OCI-LY7 (cell line): ENCODE data around the gene GNG5. TPM values are rescaled to one million over a fixed set of nuclear protein-coding genes. Genes with fewer than 3 reads are reported as not detected.
"Not testable (repeated sequence)": the region's sequence is repeated elsewhere in the genome, so short reads cannot be mapped to it uniquely, and the experiment has no call there.

ENCODE experiments used
- BruUV-seq: library from RNA; stranded (reverse); fragments of 400-500 nt; replicated peaks from 2 replicates; lab custom pipeline; 2021; lab: Mats Ljungman, UMichigan
- CTCF ChIA-PET: fragments of 300-600 bp; sonication (Branson Sonifier 250); formaldehyde crosslinking; loops from one replicate; lab custom pipeline; 2022; ENCODE audit warnings: antibody characterized with exemption; ENCODE audit not compliant: unreplicated experiment; lab: Charles Lee
- POLR2A ChIA-PET: fragments of 300-600 bp; sonication (Branson Sonifier 250); formaldehyde crosslinking; loops from one replicate; lab custom pipeline; 2022; ENCODE audit warnings: antibody characterized with exemption; lab: Charles Lee
- DNase-seq: peaks from one replicate; pipeline ENCODE4 v3.0.0-alpha.2; 2015; ENCODE audit warnings: low spot score
- H2AFZ ChIP-seq: fragments of 200-600 bp; sonication (generic), shearing (Covaris generic); 2 replicates; pipeline ENCODE4 v1.6.1; 2014; ENCODE audit warnings: mild to moderate bottlenecking, antibody characterized with exemption, low read length, moderate library complexity
- H3K27ac ChIP-seq: fragments of 200-600 bp; sonication (generic); 2 replicates; pipeline ENCODE4 v1.5.1; 2014; ENCODE audit warnings: mixed run types, low read depth, mild to moderate bottlenecking, moderate library complexity, low read length, inconsistent platforms; ENCODE audit not compliant: poor library complexity, severe bottlenecking
- H3K36me3 ChIP-seq: fragments of 200-600 bp; sonication (generic); 2 replicates; pipeline ENCODE4 v1.6.1; 2014; ENCODE audit warnings: mild to moderate bottlenecking, antibody characterized with exemption, low read length, moderate library complexity, mixed read lengths; ENCODE audit not compliant: insufficient read depth
- H3K4me1 ChIP-seq: fragments of 200-600 bp; sonication (generic); 2 replicates; pipeline ENCODE4 v1.5.1; 2014; ENCODE audit warnings: mild to moderate bottlenecking, low read length; ENCODE audit not compliant: insufficient read depth, poor library complexity, severe bottlenecking
- H3K4me2 ChIP-seq: fragments of 200-600 bp; sonication (generic); 2 replicates; pipeline ENCODE4 v1.6.1; 2014; ENCODE audit warnings: mild to moderate bottlenecking, low read length
- H3K4me3 ChIP-seq: fragments of 200-600 bp; sonication (generic); 2 replicates; pipeline ENCODE4 v1.5.1; 2014; ENCODE audit warnings: mild to moderate bottlenecking, low read depth, low read length; ENCODE audit not compliant: poor library complexity, severe bottlenecking
- H3K79me2 ChIP-seq: fragments of 200-600 bp; sonication (generic); 2 replicates; pipeline ENCODE4 v1.6.1; 2016; ENCODE audit warnings: low read depth, mild to moderate bottlenecking, low read length, moderate library complexity, mixed read lengths; ENCODE audit not compliant: insufficient read depth
- H3K9me2 ChIP-seq: fragments of 200-600 bp; sonication (generic); 2 replicates; pipeline ENCODE4 v1.6.1; 2016; ENCODE audit warnings: mild to moderate bottlenecking, low read length, mixed read lengths; ENCODE audit not compliant: insufficient read depth
- H3K9me3 ChIP-seq: fragments of 200-600 bp; sonication (generic); 2 replicates; pipeline ENCODE4 v1.6.1; 2014; ENCODE audit warnings: mild to moderate bottlenecking, mixed run types, low read length, mixed read lengths
- H4K20me1 ChIP-seq: fragments of 200-600 bp; sonication (generic); 2 replicates; pipeline ENCODE4 v1.6.1; 2014; ENCODE audit warnings: mild to moderate bottlenecking, antibody characterized with exemption, low read length, moderate library complexity, mixed read lengths; ENCODE audit not compliant: insufficient read depth
- CTCF ChIP-seq: fragments of 200-600 bp; sonication (generic); conservative IDR thresholded peaks from 2 replicates; pipeline ENCODE4 v1.5.1; 2014; ENCODE audit warnings: mild to moderate bottlenecking, antibody characterized with exemption, low read length, moderate library complexity, mixed read lengths
- EZH2phosphoT487 ChIP-seq: fragments of 200-600 bp; sonication (generic); IDR thresholded peaks from 2 replicates; pipeline ENCODE4 v1.6.1; 2018; ENCODE audit warnings: low read depth, borderline replicate concordance, mild to moderate bottlenecking, mixed run types, antibody characterized with exemption, low read length, moderate library complexity, mixed read lengths
- intact Hi-C: fragments of 100-400 bp; cut with micrococcal nuclease; formaldehyde crosslinking; loops from one replicate; pipeline ENCODE4 v1.10.0; 2022; ENCODE audit not compliant: unreplicated experiment
- total RNA-seq, 2 experiments: library from RNA; depleted of rRNA in 1 of 2; stranded (reverse); fragments of >200 nt in 1 of 2; shearing (Covaris generic) in 1 of 2; gene quantifications; 2 replicates each; pipeline ENCODE4 v1.2.3, GENCODE V29; 2014 to 2022

GNG5 gene
- total RNA-seq, 2 experiments from 2014 or later = 45.1 to 115 TPM

GRCh38 chr1:84508510-84508909 is 2.1 kb upstream of the GNG5 start:
- Histone ChIP-seq H3K4me2 (no peak overlapping the region), H2AFZ (no peak overlapping the region), H3K4me3 (no peak overlapping the region), H3K36me3 (peaks cover 13% of the 10 kb centered on the region), H3K9me2 (no peaks in the 10 kb centered on the region), H3K79me2 (peaks cover 35% of the 10 kb centered on the region), H3K4me1 (peaks cover 26% of the 10 kb centered on the region), H4K20me1 (peaks cover 18% of the 10 kb centered on the region), H3K27ac (no peak overlapping the region), H3K9me3 (peaks cover 12% of the 10 kb centered on the region)
- TF ChIP-seq EZH2phosphoT487 (no peak), CTCF (no peak)
- DNase-seq = no peak
- no TSS peak for BruUV-seq
- CTCF ChIA-PET = no interaction called here
- POLR2A ChIA-PET = interaction anchor here (0.8 to 1.4 kb wide), 4 partner anchors 8 to 66 kb away, joined by 3 to 6 read pairs (median 4); partner anchors contain the start of gene CTBS
- intact Hi-C loops = loop anchor here (5.0 to 10.0 kb wide), 2 partner anchors 236 to 744 kb away; no protein-coding TSS in a partner anchor

- peaks cover 24% of the 10 kb centered on the region for H4K20me1 ChIP-seq
- H3K4me2 ChIP-seq = peak overlapping the region; percentile 79
- BruUV-seq, DNase-seq, CTCF ChIA-PET, H3K9me2 ChIP-seq: not testable (repeated sequence)
- H2AFZ ChIP-seq = peak overlapping the region; percentile 86
- H3K9me3 ChIP-seq = peaks cover 12% of the 10 kb centered on the region
- POLR2A ChIA-PET = interaction anchor here (0.6 to 1.1 kb wide), 3 partner anchors 10 to 231 kb away, joined by 3 to 5 read pairs (median 4); no protein-coding TSS in a partner anchor
- peak overlapping the region; percentile 87 for H3K27ac ChIP-seq
- peaks cover 19% of the 10 kb centered on the region for H3K36me3 ChIP-seq
- intact Hi-C loops = loop anchor here (2.0 to 10.0 kb wide), 6 partner anchors 29 to 743 kb away; partner anchors contain the start of genes PRKACB, RPF1 and SAMD13
- peaks cover 32% of the 10 kb centered on the region for H3K4me1 ChIP-seq
- peak overlapping the region; percentile 91 for H3K4me3 ChIP-seq
- H3K79me2 ChIP-seq = peaks cover 41% of the 10 kb centered on the region
These were observed 1.5 kb upstream of the GNG5 start for GRCh38 chr1:84507887-84508286.

- ChIA-PET POLR2A (interaction anchor here (0.6 to 4.4 kb wide), 16 partner anchors 11 to 769 kb away, joined by 3 to 43 read pairs (median 4); partner anchors contain the start of genes CTBS, PRKACB, SAMD13 and SSX2IP), CTCF (no interaction called here)
- Histone ChIP-seq H3K9me2 (no peaks in the 10 kb centered on the region), H2AFZ (peak overlapping the region; percentile 86), H3K4me2 (peak overlapping the region; percentile 79), H4K20me1 (peaks cover 26% of the 10 kb centered on the region), H3K79me2 (peaks cover 50% of the 10 kb centered on the region), H3K4me1 (peaks cover 33% of the 10 kb centered on the region), H3K36me3 (peaks cover 28% of the 10 kb centered on the region), H3K9me3 (peaks cover 12% of the 10 kb centered on the region), H3K27ac (peak overlapping the region; percentile 87), H3K4me3 (peak overlapping the region; percentile 91)
- TSS peak; percentile 79 for BruUV-seq
- intact Hi-C loops = loop anchor here (1.0 to 10.0 kb wide), 8 partner anchors 28 to 742 kb away; partner anchors contain the start of genes CTBS, PRKACB, RPF1 and SAMD13
- no peak for DNase-seq
- no peak for TF ChIP-seq EZH2phosphoT487
- TF ChIP-seq CTCF = 0 out of 2 replicates have a peak, but pooled peaks have one; percentile 24
These were observed 510 bp upstream of the GNG5 start for GRCh38 chr1:84506729-84507453.
